ENCODE measurements around the gene POU2AF3.

POU2AF3 gene

DNA sequence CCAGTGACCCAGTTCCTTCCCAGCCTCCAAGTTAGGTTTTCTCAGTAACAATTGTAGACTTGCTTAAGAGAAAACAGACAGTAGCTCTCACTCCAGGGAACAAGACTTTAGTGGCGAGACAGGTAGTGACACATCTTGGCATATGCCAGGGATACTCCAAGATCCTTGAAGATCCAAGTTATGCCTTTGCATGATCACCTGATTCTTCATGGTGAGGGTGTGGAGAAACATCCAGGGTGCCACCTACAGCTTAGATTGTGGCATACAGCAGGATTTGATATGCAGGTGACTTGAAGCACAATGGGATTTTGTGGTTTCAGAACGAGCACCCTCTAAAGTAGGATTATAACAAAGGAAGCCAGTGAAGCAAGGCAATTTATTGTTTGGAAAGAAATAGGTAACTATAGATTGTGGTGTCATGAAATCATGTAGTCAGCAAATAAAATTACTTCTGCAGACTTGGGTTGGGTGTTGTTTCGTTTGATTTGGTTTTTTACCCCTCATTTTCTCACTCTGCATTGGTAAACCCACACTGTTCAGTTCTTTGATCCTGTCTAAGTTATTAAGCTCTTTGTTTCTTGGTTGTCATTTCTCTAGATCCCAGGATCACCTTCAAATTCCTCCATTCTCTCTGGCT is 9.2 kb downstream of the POU2AF3 start:
- DNase-seq, result no peak
- H2AFZ ChIP-seq (ENCODE audit: insufficient read depth, low read length, poor library complexity), result no peak overlapping the region
- no peaks in the 10 kb centered on the region for H3K4me1 ChIP-seq (ENCODE audit: control insufficient read depth in 1 of 2, insufficient read depth in 2 of 2, low read length in 2 of 2)
- H2AK5ac ChIP-seq (ENCODE audit: low read length), result no peak overlapping the region
- no peak overlapping the region for H2BK120ac ChIP-seq (ENCODE audit: insufficient read depth, low read length, poor library complexity)
- no peak overlapping the region for H3K4me2 ChIP-seq (ENCODE audit: low read length)
- H3K9me3 ChIP-seq (ENCODE audit: insufficient read depth, low read depth, low read length), result peaks cover 1% of the 10 kb centered on the region
- no CpG with 5 or more reads among the region's 3 CpGs for WGBS (ENCODE audit: extremely low coverage, insufficient coverage, insufficient read length)
- no peak overlapping the region for H4K91ac ChIP-seq (ENCODE audit: low read depth, low read length)
- no peak overlapping the region for H3K18ac ChIP-seq (ENCODE audit: low read length)
- no peak overlapping the region for H4K12ac ChIP-seq (ENCODE audit: low read depth, low read length)
- H3K27ac ChIP-seq (ENCODE audit: low read depth, low read length), result no peak overlapping the region
- H3K36me3 ChIP-seq (ENCODE audit: control insufficient read depth in 1 of 2, insufficient read depth in 2 of 2, low read length in 2 of 2), result no peaks in the 10 kb centered on the region
- H2BK12ac ChIP-seq (ENCODE audit: low read length), result no peak overlapping the region
- H3K4ac ChIP-seq (ENCODE audit: low read depth, low read length), result no peak overlapping the region
- peaks cover 2% of the 10 kb centered on the region for H3K79me1 ChIP-seq (ENCODE audit: low read length)
- H3K27me3 ChIP-seq (ENCODE audit: insufficient read depth, low read length), result no peaks in the 10 kb centered on the region
- H3K14ac ChIP-seq (ENCODE audit: low read length), result no peak overlapping the region
- no peak overlapping the region for H2BK5ac ChIP-seq (ENCODE audit: low read depth, low read length, poor library complexity)
- no peaks in the 10 kb centered on the region for H3K79me2 ChIP-seq (ENCODE audit: control insufficient read depth, insufficient read depth, low read length, poor library complexity)
- no peak overlapping the region for H3K4me3 ChIP-seq (ENCODE audit: low read depth, low read length)
- no peak overlapping the region for H3K23ac ChIP-seq (ENCODE audit: low read length)
- peak overlapping the region; percentile 56 for H3K9ac ChIP-seq (ENCODE audit: low read length)
- no peak overlapping the region for H4K8ac ChIP-seq (ENCODE audit: low read depth, low read length)

DNA sequence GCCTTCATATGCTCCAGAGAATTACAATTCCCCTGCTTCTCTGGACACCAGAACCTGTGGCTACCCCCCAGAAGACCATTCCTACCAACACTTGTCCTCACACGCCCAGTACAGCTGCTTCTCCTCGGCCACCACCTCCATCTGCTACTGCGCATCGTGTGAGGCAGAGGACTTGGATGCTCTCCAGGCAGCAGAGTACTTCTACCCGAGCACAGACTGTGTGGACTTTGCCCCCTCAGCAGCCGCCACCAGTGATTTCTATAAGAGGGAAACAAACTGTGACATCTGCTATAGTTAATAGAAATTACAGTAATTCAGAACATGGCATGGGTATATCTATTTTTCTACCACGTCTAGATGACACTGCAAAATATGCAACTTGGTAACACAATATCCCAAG is 9.8 kb downstream of the POU2AF3 start:
- no peak overlapping the region for H3K4me2 ChIP-seq (ENCODE audit: low read length)
- no peak overlapping the region for H3K4me3 ChIP-seq (ENCODE audit: low read depth, low read length)
- no peak overlapping the region for H4K12ac ChIP-seq (ENCODE audit: low read depth, low read length)
- no peak overlapping the region for H2AFZ ChIP-seq (ENCODE audit: insufficient read depth, low read length, poor library complexity)
- no CpG with 5 or more reads among the region's 7 CpGs for WGBS (ENCODE audit: extremely low coverage, insufficient coverage, insufficient read length)
- H3K36me3 ChIP-seq (ENCODE audit: control insufficient read depth in 1 of 2, insufficient read depth in 2 of 2, low read length in 2 of 2), result no peaks in the 10 kb centered on the region
- H3K4ac ChIP-seq (ENCODE audit: low read depth, low read length), result no peak overlapping the region
- no peak for DNase-seq
- no peak overlapping the region for H3K14ac ChIP-seq (ENCODE audit: low read length)
- no peak overlapping the region for H2AK5ac ChIP-seq (ENCODE audit: low read length)
- H2BK5ac ChIP-seq (ENCODE audit: low read depth, low read length, poor library complexity), result no peak overlapping the region
- no peak overlapping the region for H3K18ac ChIP-seq (ENCODE audit: low read length)
- no peaks in the 10 kb centered on the region for H3K79me2 ChIP-seq (ENCODE audit: control insufficient read depth, insufficient read depth, low read length, poor library complexity)
- no peak overlapping the region for H3K9ac ChIP-seq (ENCODE audit: low read length)
- peaks cover 2% of the 10 kb centered on the region for H3K79me1 ChIP-seq (ENCODE audit: low read length)
- no peak overlapping the region for H3K23ac ChIP-seq (ENCODE audit: low read length)
- H3K27ac ChIP-seq (ENCODE audit: low read depth, low read length), result no peak overlapping the region
- H2BK120ac ChIP-seq (ENCODE audit: insufficient read depth, low read length, poor library complexity), result no peak overlapping the region
- H4K91ac ChIP-seq (ENCODE audit: low read depth, low read length), result no peak overlapping the region
- H3K4me1 ChIP-seq (ENCODE audit: control insufficient read depth in 1 of 2, insufficient read depth in 2 of 2, low read length in 2 of 2), result no peaks in the 10 kb centered on the region
- H2BK12ac ChIP-seq (ENCODE audit: low read length), result no peak overlapping the region
- H3K9me3 ChIP-seq (ENCODE audit: insufficient read depth, low read depth, low read length), result peaks cover 1% of the 10 kb centered on the region
- no peak overlapping the region for H4K8ac ChIP-seq (ENCODE audit: low read depth, low read length)
- H3K27me3 ChIP-seq (ENCODE audit: insufficient read depth, low read length), result no peaks in the 10 kb centered on the region

- H3K4ac ChIP-seq (ENCODE audit: low read depth, low read length), result no peak overlapping the region
- H3K4me3 ChIP-seq (ENCODE audit: low read depth, low read length), result no peak overlapping the region
- H3K14ac ChIP-seq (ENCODE audit: low read length), result no peak overlapping the region
- no peak overlapping the region for H2AK5ac ChIP-seq (ENCODE audit: low read length)
- no peak overlapping the region for H4K8ac ChIP-seq (ENCODE audit: low read depth, low read length)
- no peak overlapping the region for H2BK120ac ChIP-seq (ENCODE audit: insufficient read depth, low read length, poor library complexity)
- H3K18ac ChIP-seq (ENCODE audit: low read length), result no peak overlapping the region
- peaks cover 1% of the 10 kb centered on the region for H3K9me3 ChIP-seq (ENCODE audit: insufficient read depth, low read depth, low read length)
- no peak overlapping the region for H3K23ac ChIP-seq (ENCODE audit: low read length)
- H2BK12ac ChIP-seq (ENCODE audit: low read length), result no peak overlapping the region
- peaks cover 2% of the 10 kb centered on the region for H3K79me1 ChIP-seq (ENCODE audit: low read length)
- no peak overlapping the region for H3K4me2 ChIP-seq (ENCODE audit: low read length)
- WGBS (ENCODE audit: extremely low coverage, insufficient coverage, insufficient read length), result no CpG with 5 or more reads among the region's 5 CpGs
- no peaks in the 10 kb centered on the region for H3K4me1 ChIP-seq (ENCODE audit: control insufficient read depth in 1 of 2, insufficient read depth in 2 of 2, low read length in 2 of 2)
- DNase-seq, result no peak
- H3K36me3 ChIP-seq (ENCODE audit: control insufficient read depth in 1 of 2, insufficient read depth in 2 of 2, low read length in 2 of 2), result no peaks in the 10 kb centered on the region
- no peaks in the 10 kb centered on the region for H3K79me2 ChIP-seq (ENCODE audit: control insufficient read depth, insufficient read depth, low read length, poor library complexity)
- H2BK5ac ChIP-seq (ENCODE audit: low read depth, low read length, poor library complexity), result no peak overlapping the region
- no peak overlapping the region for H3K9ac ChIP-seq (ENCODE audit: low read length)
- no peak overlapping the region for H4K12ac ChIP-seq (ENCODE audit: low read depth, low read length)
- no peak overlapping the region for H3K27ac ChIP-seq (ENCODE audit: low read depth, low read length)
- H2AFZ ChIP-seq (ENCODE audit: insufficient read depth, low read length, poor library complexity), result no peak overlapping the region
- H4K91ac ChIP-seq (ENCODE audit: low read depth, low read length), result no peak overlapping the region
- H3K27me3 ChIP-seq (ENCODE audit: insufficient read depth, low read length), result no peaks in the 10 kb centered on the region
Observed at GRCh38 chr11:111309215-111309915, 11.0 kb downstream of the POU2AF3 start.

DNA sequence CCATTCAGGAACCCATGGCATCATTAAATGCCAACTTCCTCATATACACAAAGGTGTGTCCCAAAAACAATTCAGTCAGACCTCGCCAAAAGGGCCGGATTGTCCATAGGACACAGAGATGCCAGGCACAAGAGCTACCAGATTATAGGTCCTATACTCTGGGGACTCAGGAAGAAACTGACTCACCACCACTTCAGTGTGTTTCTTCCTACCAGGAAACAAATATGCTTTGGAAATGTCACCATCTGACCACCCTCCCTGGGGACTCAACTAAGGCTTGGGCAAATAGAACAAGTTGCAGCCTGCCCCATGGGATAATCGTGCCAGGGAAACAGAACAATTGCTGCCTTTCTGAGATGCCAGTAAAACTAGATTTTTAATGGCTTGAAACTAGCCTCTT is 11.7 kb downstream of the POU2AF3 start:
- Histone ChIP-seq H3K9ac (ENCODE audit: low read length) (peak overlapping the region; percentile 42), H3K4me1 (ENCODE audit: control insufficient read depth in 1 of 2, insufficient read depth in 2 of 2, low read length in 2 of 2) (no peaks in the 10 kb centered on the region), H2AFZ (ENCODE audit: insufficient read depth, low read length, poor library complexity) (no peak overlapping the region), H3K9me3 (ENCODE audit: insufficient read depth, low read depth, low read length) (peaks cover 1% of the 10 kb centered on the region), H3K14ac (ENCODE audit: low read length) (no peak overlapping the region), H3K79me2 (ENCODE audit: control insufficient read depth, insufficient read depth, low read length, poor library complexity) (no peaks in the 10 kb centered on the region), H4K91ac (ENCODE audit: low read depth, low read length) (no peak overlapping the region), H3K18ac (ENCODE audit: low read length) (no peak overlapping the region), H3K27me3 (ENCODE audit: insufficient read depth, low read length) (no peaks in the 10 kb centered on the region), H3K36me3 (ENCODE audit: control insufficient read depth in 1 of 2, insufficient read depth in 2 of 2, low read length in 2 of 2) (no peaks in the 10 kb centered on the region), H3K4me2 (ENCODE audit: low read length) (no peak overlapping the region), H2BK120ac (ENCODE audit: insufficient read depth, low read length, poor library complexity) (no peak overlapping the region), H3K27ac (ENCODE audit: low read depth, low read length) (no peak overlapping the region), H4K12ac (ENCODE audit: low read depth, low read length) (no peak overlapping the region), H3K79me1 (ENCODE audit: low read length) (no peaks in the 10 kb centered on the region), H4K8ac (ENCODE audit: low read depth, low read length) (no peak overlapping the region), H2AK5ac (ENCODE audit: low read length) (no peak overlapping the region), H3K4me3 (ENCODE audit: low read depth, low read length) (no peak overlapping the region), H2BK5ac (ENCODE audit: low read depth, low read length, poor library complexity) (no peak overlapping the region), H3K23ac (ENCODE audit: low read length) (no peak overlapping the region), H3K4ac (ENCODE audit: low read depth, low read length) (no peak overlapping the region), H2BK12ac (ENCODE audit: low read length) (no peak overlapping the region)
- no CpG with 5 or more reads among the region's 3 CpGs for WGBS (ENCODE audit: extremely low coverage, insufficient coverage, insufficient read length)
- no peak for DNase-seq

Measured in trophoblast cell (in vitro differentiated cells and primary cell).